BE2C (cell line): ENCODE data around the gene PANX2.

Experiments
- DNase-seq: peaks from one replicate; pipeline ENCODE4 v3.0.0-alpha.2; 2020
- H3K27me3 ChIP-seq: fragments of 250-450 bp; sonication (Bioruptor Pico); 2 replicates; pipeline ENCODE4 v1.5.1; 2020; ENCODE audit warnings: mild to moderate bottlenecking
- H3K36me3 ChIP-seq: fragments of 250-450 bp; sonication (Bioruptor Pico); 2 replicates; pipeline ENCODE4 v1.5.1; 2020; ENCODE audit warnings: mild to moderate bottlenecking
- H3K4me1 ChIP-seq: fragments of 250-450 bp; sonication (Bioruptor Pico); 2 replicates; pipeline ENCODE4 v1.5.1; 2020
- H3K4me3 ChIP-seq: 2 replicates; pipeline ENCODE4 v1.5.1; 2011; ENCODE audit warnings: low read depth, low read length
- H3K9me3 ChIP-seq: fragments of 250-450 bp; sonication (Bioruptor Pico); 2 replicates; pipeline ENCODE4 v1.5.1; 2020
- CTCF ChIP-seq: IDR thresholded peaks from 2 replicates; pipeline ENCODE4 v1.5.1; 2012; ENCODE audit warnings: mild to moderate bottlenecking, low read depth, low read length

Gene PANX2

DNA sequence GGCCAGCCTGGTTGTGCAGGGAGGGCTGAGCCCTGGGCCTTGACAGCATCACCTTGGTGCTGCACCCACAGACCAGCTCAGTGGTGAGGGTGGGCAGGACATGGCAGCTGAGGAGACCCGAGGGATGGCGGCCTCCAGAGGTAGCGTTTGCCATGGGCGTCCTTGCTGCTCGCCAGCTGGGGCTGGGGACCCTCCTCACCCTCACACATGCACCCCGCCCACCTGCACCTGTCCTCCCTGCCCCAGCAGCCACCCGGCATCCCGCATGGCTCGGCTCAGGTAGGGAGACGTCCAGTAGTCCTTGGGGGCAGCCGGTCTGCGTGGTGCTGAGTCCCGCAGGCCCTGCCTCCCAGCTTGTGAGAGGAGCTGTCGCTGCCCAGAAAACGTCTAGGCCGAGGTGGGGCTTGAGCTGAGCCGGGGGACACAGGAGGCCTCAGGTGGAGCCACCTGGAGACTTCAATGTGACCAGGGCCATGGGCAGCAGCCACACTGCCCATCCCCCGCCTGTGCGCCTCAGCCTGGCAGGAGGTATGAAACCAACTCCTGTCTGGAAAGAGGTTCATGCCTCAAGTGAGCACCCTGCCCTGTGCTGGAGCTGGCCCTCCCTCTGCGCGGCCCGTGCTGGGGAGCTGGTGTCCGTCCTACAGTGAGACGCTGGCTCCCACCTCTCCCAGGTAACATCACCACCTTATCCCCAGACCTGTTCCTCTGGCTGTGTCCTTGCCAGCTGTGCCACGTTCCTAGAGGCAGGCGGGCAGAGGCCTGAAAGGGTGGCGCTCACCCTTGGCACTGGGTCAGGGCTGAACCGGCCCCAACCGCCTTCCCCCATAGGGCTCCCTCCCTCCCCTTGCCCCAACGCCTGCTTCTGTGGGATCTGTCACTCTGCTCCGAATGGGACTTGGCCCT, 11.9 kb downstream of the PANX2 start:
- peaks cover 3% of the 10 kb centered on the region; the same call in 1 of the 2 replicates for H3K4me1 ChIP-seq
- H3K27me3 ChIP-seq: no peaks in the 10 kb centered on the region
- H3K9me3 ChIP-seq: no peaks in the 10 kb centered on the region
- no peak for DNase-seq
- TF ChIP-seq CTCF: no peak
- H3K4me3 ChIP-seq: no peak overlapping the region
- H3K36me3 ChIP-seq: no peaks in the 10 kb centered on the region; the same call in 1 of the 2 replicates

DNA sequence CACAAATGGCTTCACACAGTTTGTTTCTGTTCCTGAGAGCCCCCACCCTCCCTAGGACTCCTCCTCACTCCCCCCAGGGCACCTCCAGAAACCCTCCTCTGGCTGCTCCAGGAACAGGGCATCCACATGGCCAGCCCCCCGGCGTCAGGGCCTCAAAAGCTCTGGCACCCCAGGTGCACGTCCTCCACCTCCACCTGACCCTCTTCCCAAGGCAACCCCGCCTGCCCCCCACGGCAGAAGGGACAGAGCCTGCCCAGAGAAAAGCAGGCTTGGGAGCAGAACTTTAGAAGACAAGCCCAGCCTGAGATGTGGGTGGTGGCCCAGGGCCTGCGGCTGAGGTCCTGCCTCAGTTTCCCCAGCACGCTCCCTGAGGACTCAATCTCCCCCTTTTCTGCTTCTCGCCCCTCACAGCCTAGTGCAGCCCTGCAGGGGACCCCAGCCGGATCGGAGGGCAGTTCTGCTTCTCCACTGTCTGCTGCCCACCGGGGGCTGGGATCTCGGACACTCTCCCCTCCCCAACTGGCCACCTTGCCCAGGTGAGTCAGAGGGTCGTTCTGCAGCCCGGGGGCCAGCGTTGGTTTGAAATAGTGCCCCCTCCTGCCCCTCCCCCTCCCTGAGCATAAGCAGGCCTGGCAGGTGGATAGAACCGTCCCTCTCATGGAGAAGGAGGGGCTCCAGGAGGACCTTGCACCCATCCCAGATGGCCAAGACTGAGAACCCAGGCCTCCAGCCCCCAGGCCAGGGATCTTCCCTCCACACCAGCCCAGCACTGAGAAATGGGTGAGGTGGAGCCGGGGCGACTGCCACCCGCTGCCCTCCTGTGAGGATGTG, 12.8 kb downstream of the PANX2 start:
- H3K27me3 ChIP-seq: no peaks in the 10 kb centered on the region
- no peaks in the 10 kb centered on the region for H3K9me3 ChIP-seq
- TF ChIP-seq CTCF: no peak
- peaks cover 3% of the 10 kb centered on the region; the same call in 1 of the 2 replicates for H3K4me1 ChIP-seq
- H3K36me3 ChIP-seq: no peaks in the 10 kb centered on the region; the same call in 1 of the 2 replicates
- no peak overlapping the region for H3K4me3 ChIP-seq
- DNase-seq: no peak

GRCh38 chr22:50184004-50184901, 13.7 kb downstream of the PANX2 start:
- Histone ChIP-seq H3K27me3 (no peaks in the 10 kb centered on the region), H3K4me3 (no peak overlapping the region), H3K9me3 (no peaks in the 10 kb centered on the region), H3K36me3 (no peaks in the 10 kb centered on the region; the same call in 1 of the 2 replicates), H3K4me1 (peaks cover 7% of the 10 kb centered on the region)
- TF ChIP-seq CTCF: no peak
- no peak for DNase-seq

- Histone ChIP-seq H3K4me3 (no peak overlapping the region), H3K4me1 (peaks cover 14% of the 10 kb centered on the region), H3K9me3 (no peaks in the 10 kb centered on the region), H3K36me3 (no peaks in the 10 kb centered on the region; the same call in 1 of the 2 replicates), H3K27me3 (no peaks in the 10 kb centered on the region)
- no peak for DNase-seq
- TF ChIP-seq CTCF: no peak
These were observed 14.4 kb downstream of the PANX2 start for GRCh38 chr22:50184902-50185374.

DNA sequence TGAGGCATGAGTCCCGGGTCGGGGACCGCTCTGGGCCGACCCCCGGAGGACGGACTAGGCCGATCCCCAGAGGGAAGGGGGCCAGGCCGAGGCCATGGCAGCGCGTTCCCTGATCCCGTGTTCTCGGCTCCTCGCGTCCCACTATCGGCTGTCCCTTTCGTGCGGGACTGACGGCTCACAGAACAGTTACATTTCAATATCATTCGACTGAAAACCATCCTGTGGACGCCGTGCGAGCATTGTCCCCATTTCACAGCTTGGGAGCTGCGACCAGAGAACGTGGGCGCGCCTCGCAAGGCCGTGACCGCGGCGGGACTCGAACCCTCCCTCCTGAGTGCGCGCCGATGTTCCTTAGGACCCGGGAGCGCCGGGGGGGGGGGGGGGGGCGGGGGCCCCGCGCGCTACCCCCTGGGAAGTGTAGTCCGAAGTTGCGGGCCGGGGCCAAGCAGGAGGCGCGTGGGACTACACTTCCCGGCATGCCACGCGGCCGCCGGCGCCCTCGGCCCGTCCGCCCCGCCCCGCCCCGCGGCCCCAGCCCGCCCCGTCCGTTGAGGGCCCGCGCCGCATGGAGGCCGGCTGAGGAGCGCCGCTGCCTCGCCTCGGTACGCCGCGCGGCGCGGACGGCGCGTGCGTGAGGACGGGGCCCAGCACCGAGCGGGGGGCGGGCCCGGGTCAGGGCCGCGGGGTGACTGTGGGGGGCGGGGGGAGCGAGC, 15.0 kb downstream of the PANX2 start, which contains the start of gene TRABD:
TSS of gene TRABD (plus strand) at position 539 of the 713 bp plus-strand sequence. CDS start 7,148 bp downstream, outside the sequence.
- Histone ChIP-seq H3K4me1 (peaks cover 18% of the 10 kb centered on the region), H3K4me3 (peak within 1 kb of the TSS; percentile 70), H3K36me3 (no peaks in the 10 kb centered on the region; the same call in 1 of the 2 replicates), H3K27me3 (no peaks in the 10 kb centered on the region), H3K9me3 (no peaks in the 10 kb centered on the region)
- TF ChIP-seq CTCF: no peak
- DNase-seq: peak; percentile 94
